BLaER1 treated with 17β-estradiol and CSF1 and Interleukin-3, amounts not matched to agents 10 nM and 100 nM (cell line): Measurements from ENCODE around the gene RAB20.
"Not testable (repeated sequence)": the region's sequence is repeated elsewhere in the genome, so short reads cannot be mapped to it uniquely, and the experiment has no call there.

Source experiments
- H3K27ac ChIP-seq, 11 experiments: shearing (Covaris generic); formaldehyde crosslinking; 2 replicates each; pipeline ENCODE4 v1.8.1; 2022
- H3K27me3 ChIP-seq, 11 experiments: shearing (Covaris generic); formaldehyde crosslinking; 2 replicates each; pipeline ENCODE4 v1.8.1; 2022
- H3K36me3 ChIP-seq, 11 experiments: shearing (Covaris generic); formaldehyde crosslinking; 2 replicates each; pipeline ENCODE4 v1.8.1; 2022
- H3K4me1 ChIP-seq, 10 experiments: shearing (Covaris generic); formaldehyde crosslinking; 2 replicates each; pipeline ENCODE4 v1.8.1; 2022
- H3K4me2 ChIP-seq, 11 experiments: shearing (Covaris generic); formaldehyde crosslinking; 2 replicates each; pipeline ENCODE4 v1.8.1; 2022
- H3K4me3 ChIP-seq, 10 experiments: shearing (Covaris generic); formaldehyde crosslinking; 2 replicates each; pipeline ENCODE4 v1.8.1; 2022
- H3K9ac ChIP-seq, 11 experiments: shearing (Covaris generic); formaldehyde crosslinking; 2 replicates each; pipeline ENCODE4 v1.8.1; 2022
- H3K9me3 ChIP-seq, 11 experiments: shearing (Covaris generic); formaldehyde crosslinking; replicated peaks in 1 of 11; 2 replicates each; pipeline ENCODE4 v1.8.1; 2022
- H4K20me1 ChIP-seq, 11 experiments: shearing (Covaris generic); formaldehyde crosslinking; 2 replicates each; pipeline ENCODE4 v1.8.1; 2022
- Cebpa-rat ChIP-seq, 11 experiments: shearing (Covaris generic); IDR thresholded peaks; 2 replicates each; pipeline ENCODE4 v1.8.1; 2022

Gene RAB20

GRCh38 chr13:110535526-110535925 is 26.0 kb downstream of the RAB20 start:
- H3K9me3 ChIP-seq = peaks cover 0 to 9% (median 0%) of the 10 kb centered on the region in 11 experiments; a peak in 2 of 22 replicates
- H3K4me1 ChIP-seq = peaks cover 94 to 99% (median 96%) of the 10 kb centered on the region in 10 experiments

DNA sequence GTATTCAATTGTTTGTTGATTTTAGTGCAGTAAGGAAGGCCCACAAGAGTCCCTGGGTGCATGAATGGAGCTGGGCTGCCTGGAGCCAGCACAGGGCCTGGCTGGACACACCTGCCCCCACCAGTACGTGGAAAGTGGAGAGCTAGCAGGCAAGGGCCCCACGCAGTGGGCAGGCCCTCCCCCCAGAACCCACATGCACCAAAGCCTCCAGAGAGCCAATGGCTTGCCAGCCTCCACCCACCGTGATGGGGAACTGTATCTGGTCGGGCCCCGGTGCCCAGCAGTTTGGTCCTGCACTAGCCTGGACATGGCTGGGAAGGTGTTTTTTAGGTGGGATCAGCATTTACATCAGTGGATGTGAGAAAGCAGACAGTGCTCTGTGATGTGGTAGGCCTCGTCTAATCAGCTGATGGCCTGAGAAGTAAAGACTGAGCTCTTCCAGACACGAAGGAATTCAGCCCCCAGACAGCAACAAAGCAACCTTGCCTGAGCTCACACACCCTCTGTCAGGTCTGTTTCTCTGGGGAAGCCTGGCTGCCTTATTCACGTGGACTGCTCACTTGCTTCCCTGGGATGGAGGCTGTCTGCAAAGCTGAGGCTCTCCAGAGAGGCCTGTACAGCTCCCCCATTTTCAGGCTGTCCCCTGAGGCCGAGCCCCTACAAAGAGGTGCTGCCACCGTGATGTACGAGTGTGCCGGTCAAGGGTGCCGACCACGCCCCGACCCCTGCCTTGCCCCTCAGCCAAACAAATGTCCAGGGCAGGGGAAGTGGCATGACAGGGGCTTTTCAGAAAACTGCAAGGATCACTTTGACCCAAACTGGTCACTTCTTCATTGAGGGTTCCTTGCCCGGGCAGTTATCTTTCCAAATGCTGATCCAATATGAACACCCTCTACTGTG is 27.5 kb downstream of the RAB20 start:
- peaks cover 0 to 53% (median 4%) of the 10 kb centered on the region in 11 experiments; a peak in 9 of 22 replicates for H4K20me1 ChIP-seq
- H3K4me2 ChIP-seq = peak overlapping the region; percentile 74 to 98 (median 92)
- H3K27me3 ChIP-seq = no peaks in the 10 kb centered on the region
- peaks cover 90 to 94% (median 91%) of the 10 kb centered on the region in 10 experiments for H3K4me1 ChIP-seq
- H3K9ac ChIP-seq = peak overlapping the region; percentile 2 to 85 (median 37); a peak in 15 of 22 replicates
- peaks cover 0 to 49% (median 6%) of the 10 kb centered on the region in 11 experiments; a peak in 12 of 22 replicates for H3K36me3 ChIP-seq
- peak overlapping the region in 2 of 10 experiments; percentile 26 to 30; a peak in 4 of 20 replicates for H3K4me3 ChIP-seq
- H3K9me3 ChIP-seq = peaks cover 0 to 9% (median 0%) of the 10 kb centered on the region in 11 experiments; a peak in 2 of 22 replicates
- H3K27ac ChIP-seq = peak overlapping the region; percentile 48 to 95 (median 83)
- no peak for TF ChIP-seq Cebpa-rat (IDR thresholded peaks at IDR 0.05)

More at GRCh38 chr13:110535526-110535925, 26.0 kb downstream of the RAB20 start:
- H3K4me3 ChIP-seq = peak overlapping the region in 6 of 10 experiments; percentile 29 to 50 (median 37); a peak in 7 of 20 replicates
- no peaks in the 10 kb centered on the region for H3K27me3 ChIP-seq
- H3K27ac ChIP-seq = peak overlapping the region; percentile 64 to 95 (median 83)
- H3K9ac ChIP-seq = peak overlapping the region; percentile 54 to 85 (median 66); a peak in 14 of 22 replicates
- peak overlapping the region; percentile 74 to 98 (median 92) for H3K4me2 ChIP-seq
- peaks cover 0 to 54% (median 13%) of the 10 kb centered on the region in 11 experiments; a peak in 12 of 22 replicates for H4K20me1 ChIP-seq
- TF ChIP-seq Cebpa-rat (IDR thresholded peaks at IDR 0.05) = no peak
- peaks cover 0 to 57% (median 7%) of the 10 kb centered on the region in 11 experiments; a peak in 12 of 22 replicates for H3K36me3 ChIP-seq

- not testable (repeated sequence) for H3K27me3 ChIP-seq, H3K9me3 ChIP-seq
- H3K27ac ChIP-seq = peak overlapping the region; percentile 62 to 95 (median 83)
- peaks cover 0 to 52% (median 6%) of the 10 kb centered on the region in 11 experiments; a peak in 12 of 22 replicates for H3K36me3 ChIP-seq
- peak overlapping the region; percentile 36 to 85 (median 69); a peak in 18 of 22 replicates for H3K9ac ChIP-seq
- H4K20me1 ChIP-seq = peaks cover 0 to 45% (median 0%) of the 10 kb centered on the region in 11 experiments; a peak in 4 of 22 replicates
- H3K4me3 ChIP-seq = peak overlapping the region in 7 of 10 experiments; percentile 5 to 44 (median 37); a peak in 12 of 20 replicates
- TF ChIP-seq Cebpa-rat (IDR thresholded peaks at IDR 0.05) = 0 out of 22 replicates have a peak, but pooled peaks of 4 of the 11 experiments have one; percentile 13 to 39 (median 20)
- H3K4me1 ChIP-seq = peaks cover 90 to 94% (median 91%) of the 10 kb centered on the region in 10 experiments
- H3K4me2 ChIP-seq = peak overlapping the region; percentile 74 to 98 (median 92)
These were observed 29.3 kb downstream of the RAB20 start for GRCh38 chr13:110532258-110532657.

DNA sequence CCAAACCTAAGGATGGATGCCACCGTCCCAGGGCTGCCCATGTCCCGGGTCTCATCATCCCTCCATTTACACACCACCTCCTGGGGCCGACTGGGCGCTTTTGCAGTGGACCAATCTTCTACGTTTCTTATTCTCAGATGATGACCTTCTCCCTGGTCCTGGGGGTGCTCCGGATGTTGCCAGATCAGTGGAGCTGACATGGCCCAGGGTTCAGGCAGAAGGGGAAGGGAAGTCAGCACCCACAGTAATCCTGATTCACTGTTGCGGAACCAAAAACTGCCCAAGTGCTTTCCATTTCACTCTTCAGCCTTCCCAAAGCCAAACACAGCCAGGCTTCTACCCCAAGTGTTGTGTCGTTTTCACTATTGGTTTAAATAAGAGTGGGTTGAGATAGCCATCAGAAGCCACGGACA is 29.8 kb downstream of the RAB20 start:
- no peak for TF ChIP-seq Cebpa-rat (IDR thresholded peaks at IDR 0.05)
- peak overlapping the region; percentile 74 to 98 (median 92) for H3K4me2 ChIP-seq
- H3K27ac ChIP-seq = peak overlapping the region; percentile 62 to 95 (median 83)
- H3K27me3 ChIP-seq = no peaks in the 10 kb centered on the region
- peak overlapping the region; percentile 36 to 85 (median 69); a peak in 20 of 22 replicates for H3K9ac ChIP-seq
- peaks cover 0 to 58% (median 6%) of the 10 kb centered on the region in 11 experiments; a peak in 12 of 22 replicates for H3K36me3 ChIP-seq
- peaks cover 0 to 51% (median 0%) of the 10 kb centered on the region in 11 experiments; a peak in 4 of 22 replicates for H4K20me1 ChIP-seq
- H3K4me1 ChIP-seq = peaks cover 90 to 94% (median 91%) of the 10 kb centered on the region in 10 experiments
- H3K4me3 ChIP-seq = peak overlapping the region in 9 of 10 experiments; percentile 5 to 47 (median 30); a peak in 15 of 20 replicates
- H3K9me3 ChIP-seq = peaks cover 0 to 9% (median 0%) of the 10 kb centered on the region in 11 experiments; a peak in 2 of 22 replicates

DNA sequence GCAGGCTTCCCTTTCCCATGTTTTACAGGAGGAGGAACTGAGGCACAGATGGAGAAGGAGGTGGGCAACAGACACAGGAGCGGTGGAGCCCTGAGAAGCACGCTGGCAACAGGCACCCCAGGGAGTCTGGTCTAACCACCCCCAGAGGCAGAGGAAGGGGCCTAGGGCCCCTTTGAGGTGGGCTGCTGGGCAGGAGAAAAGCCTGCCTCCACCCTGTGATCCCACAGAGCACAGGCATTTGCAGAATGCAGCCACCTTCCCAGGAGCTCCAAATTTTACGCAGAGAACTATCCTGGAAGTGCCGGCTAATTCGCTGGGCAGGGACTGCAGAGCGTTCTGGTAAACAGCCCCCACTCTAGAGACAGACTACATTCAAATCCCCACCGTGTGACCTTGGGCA is 30.4 kb downstream of the RAB20 start:
- no peaks in the 10 kb centered on the region for H3K27me3 ChIP-seq
- H3K9ac ChIP-seq = peak overlapping the region; percentile 36 to 85 (median 69); a peak in 17 of 22 replicates
- H4K20me1 ChIP-seq = peaks cover 0 to 56% (median 0%) of the 10 kb centered on the region in 11 experiments; a peak in 5 of 22 replicates
- H3K27ac ChIP-seq = peak overlapping the region; percentile 62 to 95 (median 83)
- H3K9me3 ChIP-seq = peaks cover 0 to 9% (median 0%) of the 10 kb centered on the region in 11 experiments; a peak in 2 of 22 replicates
- TF ChIP-seq Cebpa-rat (IDR thresholded peaks at IDR 0.05) = no peak
- peak overlapping the region in 8 of 10 experiments; percentile 5 to 47 (median 34); a peak in 13 of 20 replicates for H3K4me3 ChIP-seq
- H3K4me1 ChIP-seq = peaks cover 94 to 96% (median 95%) of the 10 kb centered on the region in 10 experiments
- H3K36me3 ChIP-seq = peaks cover 0 to 61% (median 6%) of the 10 kb centered on the region in 11 experiments; a peak in 12 of 22 replicates
- H3K4me2 ChIP-seq = peak overlapping the region; percentile 74 to 98 (median 92)

- Histone ChIP-seq H3K27ac (peak overlapping the region; percentile 41 to 96 (median 93)), H3K9me3 (peaks cover 0 to 9% (median 0%) of the 10 kb centered on the region in 11 experiments; a peak in 2 of 22 replicates), H3K4me1 (peaks cover 94 to 96% (median 95%) of the 10 kb centered on the region in 10 experiments), H3K27me3 (no peaks in the 10 kb centered on the region), H3K4me3 (no peak overlapping the region), H3K9ac (peak overlapping the region in 10 of 11 experiments; percentile 9 to 74 (median 40); a peak in 9 of 22 replicates), H3K4me2 (peak overlapping the region; percentile 90 to 100 (median 97)), H4K20me1 (peaks cover 0 to 61% (median 0%) of the 10 kb centered on the region in 11 experiments; a peak in 6 of 22 replicates), H3K36me3 (peaks cover 0 to 56% (median 4%) of the 10 kb centered on the region in 11 experiments; a peak in 10 of 22 replicates)
- no peak for TF ChIP-seq Cebpa-rat (IDR thresholded peaks at IDR 0.05)
These were observed 31.8 kb downstream of the RAB20 start for GRCh38 chr13:110529522-110530311.

DNA sequence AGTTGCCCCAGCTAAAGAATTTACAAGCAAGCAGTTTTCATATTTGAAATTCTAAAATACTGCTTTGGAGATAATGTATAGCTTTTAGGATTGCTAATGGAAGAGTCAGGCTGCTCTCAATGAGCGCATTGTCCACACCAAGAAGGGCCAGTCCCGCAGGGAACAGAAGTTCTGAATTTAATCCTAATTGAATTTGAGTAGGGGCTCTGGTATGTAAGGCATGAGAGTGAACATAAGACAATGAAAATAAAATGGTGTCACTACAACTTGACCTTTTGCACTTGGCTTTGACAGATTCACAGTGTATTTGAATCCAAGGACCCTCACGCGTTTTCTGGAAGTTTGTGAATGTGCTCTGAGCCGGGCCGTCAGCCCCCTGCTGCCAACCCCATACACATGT is 32.6 kb downstream of the RAB20 start:
- Histone ChIP-seq H3K9ac (peak overlapping the region in 10 of 11 experiments; percentile 9 to 74 (median 40); a peak in 12 of 22 replicates), H3K4me3 (no peak overlapping the region), H3K4me2 (peak overlapping the region; percentile 90 to 100 (median 97)), H3K36me3 (peaks cover 0 to 49% (median 4%) of the 10 kb centered on the region in 11 experiments; a peak in 11 of 22 replicates), H4K20me1 (peaks cover 0 to 57% (median 0%) of the 10 kb centered on the region in 11 experiments; a peak in 6 of 22 replicates), H3K27me3 (no peaks in the 10 kb centered on the region), H3K27ac (peak overlapping the region; percentile 41 to 96 (median 93)), H3K4me1 (peaks cover 94 to 96% (median 95%) of the 10 kb centered on the region in 10 experiments), H3K9me3 (peaks cover 0 to 9% (median 0%) of the 10 kb centered on the region in 11 experiments; a peak in 2 of 22 replicates)
- no peak for TF ChIP-seq Cebpa-rat (IDR thresholded peaks at IDR 0.05)
